Neural crest cell (in vitro differentiated cells): ENCODE measurements around the gene ALG8. TPM values are rescaled to one million over a fixed set of nuclear protein-coding genes. Genes with fewer than 3 reads are reported as not detected.
A peak's percentile ranks its signal among the peaks of the same experiment; 100 is the strongest.

Experiments used
- DNase-seq: peaks from one replicate; pipeline ENCODE4 v3.0.0; 2021; ENCODE audit warnings: low read depth, mixed read lengths, low spot score
- H3K27ac Mint-ChIP-seq: one replicate; pipeline ENCODE4 v1.8.0; 2021; ENCODE audit warnings: mild to moderate bottlenecking, mixed read lengths; ENCODE audit not compliant: unreplicated experiment
- H3K27me3 Mint-ChIP-seq: 2 replicates; pipeline ENCODE4 v1.8.0; 2021; ENCODE audit warnings: low read depth, mild to moderate bottlenecking, mixed read lengths
- H3K36me3 Mint-ChIP-seq: 2 replicates; pipeline ENCODE4 v1.8.0; 2021; ENCODE audit warnings: low read depth, mild to moderate bottlenecking, mixed read lengths
- H3K4me1 Mint-ChIP-seq: 2 replicates; pipeline ENCODE4 v1.8.0; 2021; ENCODE audit warnings: mixed read lengths
- H3K4me3 Mint-ChIP-seq: one replicate; pipeline ENCODE4 v1.8.0; 2021; ENCODE audit warnings: mild to moderate bottlenecking, mixed read lengths
- H3K9me3 Mint-ChIP-seq: 2 replicates; pipeline ENCODE4 v1.8.0; 2021; ENCODE audit warnings: mixed read lengths
- CTCF ChIP-seq: fragments of 200-600 bp; sonication (generic); conservative IDR thresholded peaks from 2 replicates; pipeline ENCODE4 v1.5.0; 2021; ENCODE audit warnings: antibody characterized with exemption, mild to moderate bottlenecking
- total RNA-seq: library from RNA; stranded (reverse); gene quantifications from 2 replicates; pipeline ENCODE4 v1.2.1, GENCODE V29; 2021

Gene ALG8
- total RNA-seq, 1 donor from 2014 or later, result 79.7 TPM

DNA sequence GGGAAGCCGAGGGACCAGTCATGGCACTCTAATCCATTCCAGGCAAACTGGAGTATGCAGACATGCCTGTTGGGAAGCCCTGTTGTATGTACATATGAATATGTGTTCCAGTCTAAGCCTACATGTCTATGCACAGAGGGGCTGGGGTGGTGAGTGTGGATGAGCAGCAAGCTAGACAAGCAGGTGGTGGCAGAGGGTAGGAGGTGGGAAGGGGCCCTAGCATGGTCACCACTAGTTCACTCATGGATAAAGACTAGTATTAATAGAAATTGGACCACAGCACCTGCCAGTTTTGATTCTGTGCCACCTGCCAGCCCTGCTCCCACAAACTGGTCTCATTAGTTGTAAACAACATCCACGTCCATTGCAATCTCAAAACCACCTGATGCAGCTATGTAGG lies 74.2 kb downstream of the ALG8 start:
- no peaks in the 10 kb centered on the region for H3K27me3 Mint-ChIP-seq

GRCh38 chr11:78063440-78064181 lies 75.8 kb downstream of the ALG8 start, which contains the start of gene THRSP:
Gene THRSP (plus strand): TSS chr11:78063861. CDS start chr11:78063882, 21 bp downstream.
- Mint-ChIP-seq H3K4me1 (no peaks in the 10 kb centered on the region), H3K36me3 (peaks cover 6% of the 10 kb centered on the region), H3K4me3 (peak within 1 kb of the TSS; percentile 19), H3K9me3 (no peaks in the 10 kb centered on the region), H3K27me3 (no peaks in the 10 kb centered on the region), H3K27ac (no peak within 1 kb of the TSS)
- DNase-seq, result no peak
- no peak for TF ChIP-seq CTCF

More for the DNA sequence above, 74.2 kb downstream of the ALG8 start:
- H3K36me3 Mint-ChIP-seq, result peaks cover 8% of the 10 kb centered on the region
- no peak for TF ChIP-seq CTCF
- no peak overlapping the region for H3K27ac Mint-ChIP-seq
- no peak overlapping the region for H3K4me3 Mint-ChIP-seq
- no peak for DNase-seq
- H3K4me1 Mint-ChIP-seq, result no peaks in the 10 kb centered on the region
- no peaks in the 10 kb centered on the region for H3K9me3 Mint-ChIP-seq

GRCh38 chr11:78062671-78063070 lies 76.8 kb downstream of the ALG8 start:
- H3K4me3 Mint-ChIP-seq, result no peak overlapping the region
- H3K9me3 Mint-ChIP-seq, result no peaks in the 10 kb centered on the region
- DNase-seq, result no peak
- TF ChIP-seq CTCF, result no peak
- no peaks in the 10 kb centered on the region for H3K27me3 Mint-ChIP-seq
- peaks cover 4% of the 10 kb centered on the region for H3K36me3 Mint-ChIP-seq
- H3K27ac Mint-ChIP-seq, result no peak overlapping the region
- H3K4me1 Mint-ChIP-seq, result no peaks in the 10 kb centered on the region

GRCh38 chr11:78061921-78062311 lies 77.5 kb downstream of the ALG8 start:
- H3K9me3 Mint-ChIP-seq, result no peaks in the 10 kb centered on the region
- DNase-seq, result no peak
- TF ChIP-seq CTCF, result no peak
- H3K4me3 Mint-ChIP-seq, result no peak overlapping the region
- H3K27ac Mint-ChIP-seq, result no peak overlapping the region
- H3K27me3 Mint-ChIP-seq, result no peaks in the 10 kb centered on the region
- H3K36me3 Mint-ChIP-seq, result no peaks in the 10 kb centered on the region
- no peaks in the 10 kb centered on the region for H3K4me1 Mint-ChIP-seq

DNA sequence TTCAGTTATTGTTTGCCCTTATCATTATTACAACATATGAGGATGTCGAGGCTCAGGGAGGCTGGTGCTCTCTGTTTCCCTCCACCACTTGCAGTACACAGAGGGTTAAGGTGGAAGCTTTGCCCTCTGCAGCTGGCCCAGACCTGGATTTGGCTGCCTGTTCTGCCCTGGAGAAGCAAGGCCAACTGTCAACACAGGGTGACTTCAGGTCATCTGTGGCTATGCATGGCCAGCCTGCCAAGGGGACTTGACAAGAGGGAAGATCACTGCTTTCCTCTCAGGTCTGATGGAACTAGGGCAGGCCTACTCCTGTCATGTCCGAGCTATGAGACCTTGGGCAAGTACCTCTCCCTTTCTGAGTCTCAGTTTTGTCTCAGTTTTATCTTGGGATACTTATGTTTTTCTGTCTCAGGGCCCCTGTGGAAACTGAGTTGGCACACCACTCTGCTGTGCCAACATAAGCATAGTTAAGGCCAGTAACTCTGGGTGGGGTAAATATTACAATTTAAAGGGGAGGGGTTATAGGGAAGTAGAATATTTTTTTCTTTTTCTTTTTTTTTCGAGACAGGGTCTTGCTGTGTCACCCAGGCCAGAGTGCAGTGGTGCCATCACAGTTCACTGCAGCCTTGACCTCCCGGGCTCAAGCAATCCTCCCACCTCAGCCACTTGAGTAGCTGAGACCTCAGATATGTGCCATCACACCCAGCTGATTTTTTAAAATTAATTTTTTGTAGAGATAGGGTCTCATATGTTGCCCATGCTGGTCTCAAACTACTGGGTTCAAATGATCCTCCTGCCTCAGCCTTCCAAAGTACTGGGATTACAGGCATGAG lies 78.1 kb downstream of the ALG8 start:
- no peaks in the 10 kb centered on the region for H3K27me3 Mint-ChIP-seq
- H3K4me1 Mint-ChIP-seq, result no peaks in the 10 kb centered on the region
- DNase-seq, result no peak
- no peak overlapping the region for H3K4me3 Mint-ChIP-seq
- H3K27ac Mint-ChIP-seq, result no peak overlapping the region
- no peak for TF ChIP-seq CTCF
- H3K9me3 Mint-ChIP-seq, result no peaks in the 10 kb centered on the region
- H3K36me3 Mint-ChIP-seq, result no peaks in the 10 kb centered on the region
